Hematopoietic multipotent progenitor cell treated with erythropoietin and hydrocortisone succinate and interleukin-3 and kit ligand, for 6 days (in vitro differentiated cells): Measurements from ENCODE around the gene CACNA1H.
"Not testable (repeated sequence)": the region's sequence is repeated elsewhere in the genome, so short reads cannot be mapped to it uniquely, and the experiment has no call there.

Experiments
- DNase-seq: peaks from one replicate; pipeline ENCODE4 v3.0.0-alpha.2; 2015

The CACNA1H gene

GRCh38 chr16:1230471-1231212 lies 77.7 kb downstream of the CACNA1H start:
- DNase-seq: not testable (repeated sequence)

GRCh38 chr16:1231301-1231700 lies 78.4 kb downstream of the CACNA1H start:
- not testable (repeated sequence) for DNase-seq

GRCh38 chr16:1232049-1232748 lies 79.3 kb downstream of the CACNA1H start:
- DNase-seq: not testable (repeated sequence)

GRCh38 chr16:1236659-1237058 lies 83.8 kb downstream of the CACNA1H start:
- DNase-seq: not testable (repeated sequence)

- no peak for DNase-seq
Measured at GRCh38 chr16:1237990-1238389, 85.1 kb downstream of the CACNA1H start.

- not testable (repeated sequence) for DNase-seq
Measured at GRCh38 chr16:1238909-1239308, 86.0 kb downstream of the CACNA1H start.

GRCh38 chr16:1239575-1239974 lies 86.7 kb downstream of the CACNA1H start:
- not testable (repeated sequence) for DNase-seq

- DNase-seq: not testable (repeated sequence)
Measured at GRCh38 chr16:1240436-1240835, 87.5 kb downstream of the CACNA1H start, which contains the start of gene TPSAB1. Gene TPSAB1, plus strand, starts transcription at chr16:1240705. Its CDS starts 234 bp downstream, at chr16:1240939.

- not testable (repeated sequence) for DNase-seq
Measured at GRCh38 chr16:1241081-1241480, 88.2 kb downstream of the CACNA1H start.

- DNase-seq: not testable (repeated sequence)
Measured at GRCh38 chr16:1243363-1243762, 90.5 kb downstream of the CACNA1H start.

- DNase-seq: peak; percentile 21
Measured at GRCh38 chr16:1243907-1244850, 91.3 kb downstream of the CACNA1H start.

- peak; percentile 96 for DNase-seq
Measured at GRCh38 chr16:1244881-1245280, 92.0 kb downstream of the CACNA1H start.

GRCh38 chr16:1245452-1246020 lies 92.6 kb downstream of the CACNA1H start:
- peak; percentile 64 for DNase-seq

- DNase-seq: not testable (repeated sequence)
Measured at GRCh38 chr16:1247903-1248537, 95.1 kb downstream of the CACNA1H start.

- DNase-seq: not testable (repeated sequence)
Measured at GRCh38 chr16:1249031-1249755, 96.3 kb downstream of the CACNA1H start.

GRCh38 chr16:1253701-1254364 lies 100.9 kb downstream of the CACNA1H start:
- not testable (repeated sequence) for DNase-seq

GRCh38 chr16:1254821-1255220 lies 101.9 kb downstream of the CACNA1H start:
- DNase-seq: not testable (repeated sequence)

GRCh38 chr16:1255276-1256122 lies 102.6 kb downstream of the CACNA1H start, which contains the start of gene TPSD1:
Gene TPSD1, plus strand, starts transcription at chr16:1256069. Its CDS starts 212 bp downstream, at chr16:1256281.
- peak; percentile 31 for DNase-seq

GRCh38 chr16:1256296-1256873 lies 103.5 kb downstream of the CACNA1H start:
- not testable (repeated sequence) for DNase-seq
